Smooth muscle cell (in vitro differentiated cells): ENCODE measurements around the gene TRIM32. TPM values are rescaled to one million over a fixed set of nuclear protein-coding genes. Genes with fewer than 3 reads are reported as not detected.
"Not testable (repeated sequence)": the region's sequence is repeated elsewhere in the genome, so short reads cannot be mapped to it uniquely, and the experiment has no call there.

Experiments used
- DNase-seq: peaks from one replicate; lab custom pipeline; 2025; ENCODE audit not compliant: unreplicated experiment; lab: John Stamatoyannopoulos, UW
- H2AFZ ChIP-seq: fragments of 200-600 bp; sonication (generic); 2 replicates; pipeline ENCODE4 v1.6.0; 2016; ENCODE audit warnings: antibody characterized with exemption, low read depth, mild to moderate bottlenecking
- H3F3A ChIP-seq: fragments of 200-600 bp; sonication (generic); 2 replicates; pipeline ENCODE4 v1.6.0; 2017; ENCODE audit warnings: antibody characterized with exemption, low read depth
- H3K27ac ChIP-seq: fragments of 200-600 bp; sonication (generic); 2 replicates; pipeline ENCODE4 v1.5.1; 2016; ENCODE audit warnings: low read depth, mild to moderate bottlenecking
- H3K27me3 ChIP-seq: fragments of 200-600 bp; sonication (generic); 2 replicates; pipeline ENCODE4 v1.6.1; 2016; ENCODE audit warnings: low read depth, mild to moderate bottlenecking
- H3K36me3 ChIP-seq: fragments of 200-600 bp; sonication (generic); 2 replicates; pipeline ENCODE4 v1.5.1; 2016; ENCODE audit warnings: low read depth
- H3K4me1 ChIP-seq: fragments of 200-600 bp; sonication (generic); 2 replicates; pipeline ENCODE4 v1.5.1; 2016; ENCODE audit warnings: low read depth
- H3K4me2 ChIP-seq: fragments of 200-600 bp; sonication (generic); 2 replicates; pipeline ENCODE4 v1.6.0; 2016; ENCODE audit warnings: mild to moderate bottlenecking
- H3K4me3 ChIP-seq: fragments of 200-600 bp; sonication (generic); 2 replicates; pipeline ENCODE4 v1.5.1; 2016; ENCODE audit warnings: mild to moderate bottlenecking
- H3K79me2 ChIP-seq: fragments of 200-600 bp; sonication (generic); 2 replicates; pipeline ENCODE4 v1.6.0; 2016; ENCODE audit warnings: low read depth, mild to moderate bottlenecking
- H3K9ac ChIP-seq: fragments of 200-600 bp; sonication (generic); 2 replicates; pipeline ENCODE4 v1.6.0; 2016; ENCODE audit warnings: low read depth
- H3K9me3 ChIP-seq: fragments of 200-600 bp; sonication (generic); replicated peaks from 2 replicates; pipeline ENCODE4 v1.5.1; 2016; ENCODE audit warnings: low read depth
- H4K20me1 ChIP-seq: fragments of 200-600 bp; sonication (generic); 2 replicates; pipeline ENCODE4 v1.6.0; 2016; ENCODE audit warnings: low read depth
- CTCF ChIP-seq: fragments of 200-600 bp; sonication (generic); IDR thresholded peaks from 2 replicates; pipeline ENCODE4 v1.5.1; 2017; ENCODE audit warnings: borderline replicate concordance, mild to moderate bottlenecking, antibody characterized with exemption; ENCODE audit not compliant: insufficient read depth, poor library complexity, severe bottlenecking
- WGBS: methylation state at CpG from one replicate; pipeline ENCODE4 v1.1.7; 2016; ENCODE audit warnings: low lambda C conversion rate; 5-methylcytosine and 5-hydroxymethylcytosine counted together
- polyA plus RNA-seq: library from polyadenylated mRNA; unstranded; fragments of >200 nt; fragmentation: Nextera tagmentation; extraction: Ambion mirVana; gene quantifications from 2 replicates; pipeline ENCODE4 v1.2.1, GENCODE V29; 2016
- total RNA-seq: library from RNA; depleted of rRNA; stranded (reverse); fragments of >200 nt; gene quantifications from 2 replicates; pipeline ENCODE4 v1.2.3, GENCODE V29; 2014

The TRIM32 gene
- total and polyA plus RNA-seq, 2 experiments from 2014 or later, result 21.5 to 22.7 TPM

- 99% methylated on average over 3 of the region's 3 CpGs for WGBS
- H3K9ac ChIP-seq, result peak overlapping the region; percentile 88
- peaks cover 10% of the 10 kb centered on the region for H3K4me1 ChIP-seq
- peaks cover 63% of the 10 kb centered on the region for H4K20me1 ChIP-seq
- no peaks in the 10 kb centered on the region for H3K27me3 ChIP-seq
- TF ChIP-seq CTCF, result no peak
- no peak overlapping the region for H2AFZ ChIP-seq
- no peak for DNase-seq
- H3F3A ChIP-seq, result peaks cover 4% of the 10 kb centered on the region
- no peak overlapping the region for H3K27ac ChIP-seq
- H3K36me3 ChIP-seq, result no peaks in the 10 kb centered on the region
- H3K9me3 ChIP-seq, result no peaks in the 10 kb centered on the region
- peak overlapping the region; percentile 97 for H3K4me2 ChIP-seq
- peak overlapping the region; percentile 5 for H3K4me3 ChIP-seq
- H3K79me2 ChIP-seq, result peaks cover 67% of the 10 kb centered on the region
Measured at GRCh38 chr9:116688806-116689485, 1.8 kb downstream of the TRIM32 start.

GRCh38 chr9:116689486-116690032 is 2.5 kb downstream of the TRIM32 start:
- TF ChIP-seq CTCF, result no peak
- Histone ChIP-seq H3K36me3 (no peaks in the 10 kb centered on the region), H3K4me2 (peak overlapping the region; percentile 97), H3K27me3 (no peaks in the 10 kb centered on the region), H3F3A (peaks cover 4% of the 10 kb centered on the region), H2AFZ (no peak overlapping the region), H4K20me1 (peaks cover 67% of the 10 kb centered on the region), H3K79me2 (peaks cover 71% of the 10 kb centered on the region), H3K4me1 (peaks cover 10% of the 10 kb centered on the region), H3K27ac (no peak overlapping the region), H3K9ac (no peak overlapping the region), H3K9me3 (no peaks in the 10 kb centered on the region), H3K4me3 (peak overlapping the region; percentile 5)
- 89% methylated on average over 3 of the region's 3 CpGs for WGBS
- DNase-seq, result no peak

- Histone ChIP-seq H4K20me1 (peaks cover 80% of the 10 kb centered on the region), H3K79me2 (peaks cover 80% of the 10 kb centered on the region), H3K4me1 (peaks cover 10% of the 10 kb centered on the region)
- H3K9ac ChIP-seq, H3K4me3 ChIP-seq, H3K36me3 ChIP-seq, H3K27ac ChIP-seq, H3K4me2 ChIP-seq, H3K9me3 ChIP-seq, H2AFZ ChIP-seq, DNase-seq, H3K27me3 ChIP-seq, H3F3A ChIP-seq: not testable (repeated sequence)
Measured at GRCh38 chr9:116690805-116691204, 3.7 kb downstream of the TRIM32 start.

GRCh38 chr9:116691607-116692006 is 4.5 kb downstream of the TRIM32 start:
- H3K4me2 ChIP-seq, result no peak overlapping the region
- no peak overlapping the region for H3K4me3 ChIP-seq
- no peak overlapping the region for H3K9ac ChIP-seq
- DNase-seq, result no peak
- no peak overlapping the region for H2AFZ ChIP-seq
- TF ChIP-seq CTCF, result no peak
- peak overlapping the region; percentile 79 for H3K27ac ChIP-seq
- H3F3A ChIP-seq, result peaks cover 4% of the 10 kb centered on the region
- peaks cover 88% of the 10 kb centered on the region for H3K79me2 ChIP-seq
- H4K20me1 ChIP-seq, result peaks cover 88% of the 10 kb centered on the region
- H3K27me3 ChIP-seq, result no peaks in the 10 kb centered on the region
- H3K9me3 ChIP-seq, result no peaks in the 10 kb centered on the region
- H3K4me1 ChIP-seq, result peaks cover 7% of the 10 kb centered on the region
- 89% methylated on average over 3 of the region's 3 CpGs for WGBS
- H3K36me3 ChIP-seq, result no peaks in the 10 kb centered on the region
